ENCODE measurements around the gene MEST.

The MEST gene

DNA sequence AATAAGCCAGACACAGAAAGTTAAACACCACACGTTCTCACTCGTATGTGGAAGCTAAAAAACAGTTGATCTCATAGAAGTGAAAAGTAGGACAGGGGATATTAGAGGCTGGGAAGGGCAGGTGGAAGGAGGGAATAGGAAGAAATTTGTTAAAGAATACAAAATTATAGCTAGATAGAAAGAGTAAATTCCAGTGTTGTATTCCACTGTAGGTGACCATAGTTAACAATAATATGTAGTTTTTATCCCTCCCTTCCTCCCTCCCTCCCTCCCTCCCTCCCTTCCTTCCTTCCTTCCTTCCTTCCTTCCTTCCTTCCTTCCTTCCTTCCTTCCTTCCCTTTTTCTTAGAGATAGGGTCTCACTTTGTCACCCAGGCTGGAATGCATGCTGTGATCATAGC lies 19.9 kb upstream of the MEST start:
- Histone ChIP-seq H3K36me3 (ENCODE audit: insufficient read depth, low read length) (no peaks in the 10 kb centered on the region), H3K4me3 (ENCODE audit: low read length) (no peak overlapping the region), H3K4me1 (ENCODE audit: insufficient read depth, low read length) (peaks cover 19% of the 10 kb centered on the region), H3K9me3 (ENCODE audit: low read length) (no peaks in the 10 kb centered on the region), H2AFZ (ENCODE audit: low read depth, low read length) (no peak overlapping the region), H3K27me3 (ENCODE audit: insufficient read depth, low read length) (no peaks in the 10 kb centered on the region)

DNA sequence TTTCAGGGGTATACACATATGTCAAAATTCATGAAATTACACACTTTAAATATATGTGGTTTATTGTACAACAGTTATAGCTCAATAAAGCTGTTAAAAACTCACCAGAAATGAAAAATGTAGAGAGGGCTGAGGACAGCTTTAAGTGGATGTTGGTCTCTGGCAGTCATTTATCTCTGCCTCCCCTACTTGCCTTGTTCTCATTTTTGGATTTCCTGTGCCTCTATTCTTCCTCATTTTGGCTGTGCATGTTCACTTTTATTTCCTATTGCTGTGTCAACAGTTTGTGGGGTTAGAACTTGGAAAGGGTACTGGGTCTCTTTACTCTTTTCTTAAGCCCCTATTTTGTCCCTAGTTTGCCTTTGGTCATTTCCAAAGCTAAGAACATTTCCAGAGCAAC lies 18.6 kb upstream of the MEST start:
- no peaks in the 10 kb centered on the region for H3K36me3 ChIP-seq (ENCODE audit: insufficient read depth, low read length)
- no peak overlapping the region for H2AFZ ChIP-seq (ENCODE audit: low read depth, low read length)
- H3K27me3 ChIP-seq (ENCODE audit: insufficient read depth, low read length): no peaks in the 10 kb centered on the region
- H3K9me3 ChIP-seq (ENCODE audit: low read length): peaks cover 2% of the 10 kb centered on the region
- H3K4me1 ChIP-seq (ENCODE audit: insufficient read depth, low read length): peaks cover 19% of the 10 kb centered on the region
- no peak overlapping the region for H3K4me3 ChIP-seq (ENCODE audit: low read length)

DNA sequence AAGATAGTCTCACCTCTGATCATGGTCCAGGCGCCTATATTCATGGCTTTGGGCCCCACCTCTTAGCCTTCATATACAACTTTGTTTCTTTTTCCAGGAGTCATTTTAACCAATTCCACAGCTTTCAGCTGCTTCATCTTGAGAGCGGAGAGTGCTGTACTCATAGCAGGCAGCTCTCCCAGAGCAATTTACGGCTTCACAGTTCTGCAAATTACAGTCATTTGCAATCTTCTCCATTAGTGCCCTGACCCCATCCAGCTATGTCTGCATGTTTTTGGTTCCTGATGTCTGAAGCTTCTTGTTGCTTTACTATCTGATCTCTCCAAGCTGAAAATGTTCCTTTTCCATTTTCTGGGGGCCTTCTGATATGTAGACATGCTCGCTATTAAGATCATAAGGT lies 18.0 kb upstream of the MEST start:
- Histone ChIP-seq H3K27me3 (ENCODE audit: insufficient read depth, low read length) (no peaks in the 10 kb centered on the region), H3K4me3 (ENCODE audit: low read length) (no peak overlapping the region), H2AFZ (ENCODE audit: low read depth, low read length) (no peak overlapping the region), H3K4me1 (ENCODE audit: insufficient read depth, low read length) (peaks cover 19% of the 10 kb centered on the region), H3K36me3 (ENCODE audit: insufficient read depth, low read length) (no peaks in the 10 kb centered on the region), H3K9me3 (ENCODE audit: low read length) (peaks cover 2% of the 10 kb centered on the region)

DNA sequence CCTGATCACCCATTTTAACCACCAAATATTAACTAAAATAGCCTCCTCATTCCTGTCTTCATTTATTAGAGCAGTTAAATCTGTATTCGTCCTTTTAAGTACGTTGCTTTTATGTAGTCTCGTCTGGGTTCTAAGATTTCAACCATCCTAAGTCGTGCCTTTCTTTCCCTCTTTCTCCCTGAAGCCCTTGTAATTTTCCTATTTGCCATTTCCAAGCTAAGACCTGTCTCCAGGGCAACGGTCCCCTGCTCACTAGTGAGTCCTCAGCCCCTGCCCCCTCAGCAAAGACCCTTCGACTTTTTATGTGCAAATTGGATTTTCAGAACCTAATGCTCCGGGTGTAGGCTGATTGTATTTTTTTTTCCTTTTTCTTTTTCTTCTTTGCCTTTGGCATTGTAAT lies 16.1 kb upstream of the MEST start:
- H3K4me1 ChIP-seq (ENCODE audit: insufficient read depth, low read length): peaks cover 19% of the 10 kb centered on the region
- peak overlapping the region; percentile 29 for H3K4me3 ChIP-seq (ENCODE audit: low read length)
- H3K27me3 ChIP-seq (ENCODE audit: insufficient read depth, low read length): no peaks in the 10 kb centered on the region
- peak overlapping the region; percentile 96 for H2AFZ ChIP-seq (ENCODE audit: low read depth, low read length)
- no peaks in the 10 kb centered on the region for H3K36me3 ChIP-seq (ENCODE audit: insufficient read depth, low read length)
- peaks cover 2% of the 10 kb centered on the region for H3K9me3 ChIP-seq (ENCODE audit: low read length)

DNA sequence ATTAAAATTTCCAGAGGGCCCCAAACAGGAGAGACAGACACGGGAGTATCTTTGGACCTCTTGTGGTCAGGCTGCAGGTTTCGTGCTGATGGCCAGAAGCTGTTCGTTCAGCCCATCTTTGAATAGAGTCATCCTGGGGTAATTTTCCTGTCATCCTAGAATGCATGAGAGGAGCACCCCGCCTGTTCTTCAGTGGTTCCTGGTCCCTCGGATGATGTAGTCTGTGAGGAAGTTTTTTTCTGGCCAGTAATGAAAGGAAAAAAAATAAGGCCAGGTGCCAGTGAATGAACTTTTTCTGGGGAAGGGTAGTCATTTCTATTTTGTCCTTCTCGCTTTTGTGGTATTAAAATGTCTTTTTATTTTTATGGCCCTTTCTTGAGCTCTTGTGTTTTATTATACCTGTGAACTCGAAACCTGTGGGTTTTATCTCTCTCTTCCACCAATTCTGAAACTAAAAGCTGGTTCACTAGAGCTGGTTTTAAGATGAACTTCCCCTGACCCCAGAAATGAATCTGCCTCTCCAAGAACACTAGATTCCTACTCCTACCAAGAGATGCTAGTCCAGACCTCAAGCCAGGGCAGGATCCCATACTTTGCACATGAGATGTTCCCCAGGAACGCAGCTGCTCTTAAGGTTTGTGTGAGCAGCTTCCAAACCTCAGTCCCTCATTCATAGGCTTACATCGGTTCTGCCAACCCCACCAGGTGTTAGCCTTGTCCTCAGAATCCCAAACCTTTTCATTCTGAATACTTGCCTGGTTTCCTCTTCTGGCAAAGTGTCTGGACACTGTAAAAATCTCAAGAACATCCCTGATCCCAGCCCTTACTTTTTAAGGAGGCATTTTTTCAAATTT lies 15.4 kb upstream of the MEST start:
- peak overlapping the region; percentile 29 for H3K4me3 ChIP-seq (ENCODE audit: low read length)

DNA sequence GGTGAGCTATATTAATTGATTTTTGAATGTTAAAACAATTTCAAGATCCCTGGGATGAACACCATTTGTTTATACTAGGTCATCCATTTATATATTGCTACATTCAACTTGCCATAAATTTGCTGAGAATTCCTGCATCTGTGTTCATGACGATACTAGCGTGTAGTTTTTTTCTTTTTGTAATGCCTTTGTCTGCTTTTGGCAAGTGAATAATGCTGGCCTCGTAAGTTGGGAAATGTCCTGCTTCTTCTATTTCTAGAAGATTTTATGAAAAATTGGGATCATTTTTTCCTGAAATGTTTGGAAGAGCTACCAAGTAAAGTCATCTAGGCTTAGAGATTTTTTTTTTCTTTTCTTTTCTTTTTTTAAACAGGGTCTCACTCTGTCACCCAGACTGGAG lies 12.9 kb upstream of the MEST start:
- H3K27me3 ChIP-seq (ENCODE audit: insufficient read depth, low read length): no peaks in the 10 kb centered on the region
- H3K36me3 ChIP-seq (ENCODE audit: insufficient read depth, low read length): no peaks in the 10 kb centered on the region
- peaks cover 19% of the 10 kb centered on the region for H3K4me1 ChIP-seq (ENCODE audit: insufficient read depth, low read length)
- no peak overlapping the region for H3K4me3 ChIP-seq (ENCODE audit: low read length)
- H2AFZ ChIP-seq (ENCODE audit: low read depth, low read length): no peak overlapping the region
- H3K9me3 ChIP-seq (ENCODE audit: low read length): peaks cover 2% of the 10 kb centered on the region

More for the DNA sequence above, 15.4 kb upstream of the MEST start:
- Histone ChIP-seq H2AFZ (ENCODE audit: low read depth, low read length) (peak overlapping the region; percentile 96), H3K27me3 (ENCODE audit: insufficient read depth, low read length) (no peaks in the 10 kb centered on the region), H3K9me3 (ENCODE audit: low read length) (peaks cover 2% of the 10 kb centered on the region), H3K4me1 (ENCODE audit: insufficient read depth, low read length) (peaks cover 19% of the 10 kb centered on the region), H3K36me3 (ENCODE audit: insufficient read depth, low read length) (no peaks in the 10 kb centered on the region)

DNA sequence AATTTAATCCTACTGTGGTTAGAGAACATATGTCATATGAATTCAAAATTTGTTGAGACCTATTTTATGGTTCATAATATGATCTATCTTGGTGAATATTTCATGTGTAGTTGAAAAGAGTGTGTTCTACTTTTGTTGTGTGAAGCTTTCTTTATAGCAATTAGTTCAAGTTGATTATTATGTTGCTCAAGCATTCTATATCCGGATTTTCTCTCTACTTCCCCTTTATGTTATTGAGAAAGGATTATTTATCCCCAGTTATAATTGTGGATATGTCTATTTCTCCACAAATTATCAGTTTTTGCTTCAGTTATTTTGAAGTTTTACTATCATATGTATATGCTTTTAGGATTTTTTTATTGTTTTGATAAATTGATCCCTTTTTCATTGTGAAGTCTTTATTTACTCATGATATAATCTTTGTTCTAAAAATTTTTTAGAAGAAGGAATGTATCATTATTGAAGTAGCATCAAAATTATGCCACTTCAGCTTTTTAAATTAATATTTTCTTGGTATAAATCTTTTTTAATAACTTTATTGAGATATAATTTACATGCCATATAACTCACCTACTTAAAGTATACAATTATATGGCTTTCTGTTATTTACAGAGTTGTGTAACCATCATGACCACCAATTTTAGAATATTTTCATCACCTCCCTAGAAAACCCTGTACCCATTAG lies 12.0 kb upstream of the MEST start:
- Histone ChIP-seq H3K9me3 (ENCODE audit: low read length) (peaks cover 2% of the 10 kb centered on the region), H3K36me3 (ENCODE audit: insufficient read depth, low read length) (no peaks in the 10 kb centered on the region), H3K4me1 (ENCODE audit: insufficient read depth, low read length) (peaks cover 19% of the 10 kb centered on the region), H3K27me3 (ENCODE audit: insufficient read depth, low read length) (no peaks in the 10 kb centered on the region), H2AFZ (ENCODE audit: low read depth, low read length) (no peak overlapping the region), H3K4me3 (ENCODE audit: low read length) (no peak overlapping the region)

DNA sequence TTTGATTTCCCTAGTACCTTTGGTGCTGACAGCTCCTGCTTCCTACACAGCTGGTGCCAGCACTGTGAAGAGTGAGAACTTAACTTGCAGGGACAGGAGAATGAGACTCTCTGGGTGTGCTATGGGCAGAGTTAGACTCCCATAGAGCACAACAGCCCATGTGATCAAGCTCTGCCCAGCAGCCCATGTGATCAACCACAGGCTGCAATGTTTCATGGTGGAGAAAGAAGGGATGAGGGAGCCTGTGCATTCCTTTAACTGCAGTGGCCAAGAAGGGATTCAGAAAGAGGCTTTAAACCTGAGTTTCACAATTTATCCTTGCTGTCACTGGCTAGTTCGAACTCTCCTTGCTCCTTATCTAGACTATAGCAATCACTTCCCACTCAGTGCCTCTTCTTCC lies 10.0 kb upstream of the MEST start:
- Histone ChIP-seq H3K4me1 (ENCODE audit: insufficient read depth, low read length) (peaks cover under 1% of the 10 kb centered on the region), H3K4me3 (ENCODE audit: low read length) (no peak overlapping the region), H3K27me3 (ENCODE audit: insufficient read depth, low read length) (no peaks in the 10 kb centered on the region), H2AFZ (ENCODE audit: low read depth, low read length) (no peak overlapping the region), H3K9me3 (ENCODE audit: low read length) (peaks cover 2% of the 10 kb centered on the region), H3K36me3 (ENCODE audit: insufficient read depth, low read length) (no peaks in the 10 kb centered on the region)

DNA sequence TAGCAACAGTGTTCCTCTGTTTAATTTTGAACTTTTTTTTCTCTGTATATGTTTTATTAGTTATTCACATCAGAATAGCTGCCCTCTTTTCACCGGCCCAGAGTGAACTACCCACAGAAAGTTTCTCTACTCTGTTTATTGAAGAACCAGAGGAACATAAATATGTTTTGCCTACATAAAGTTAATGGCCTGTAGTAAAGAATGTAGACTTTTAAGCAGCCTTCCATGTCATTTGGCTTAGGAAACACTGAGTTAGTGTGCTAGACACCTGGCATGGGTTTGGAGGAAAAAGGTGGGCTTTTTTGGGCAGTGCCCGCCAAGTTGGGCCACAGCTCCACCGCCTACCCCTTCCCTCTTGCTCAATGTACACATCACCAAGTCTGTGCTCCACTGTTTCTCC lies 8.9 kb upstream of the MEST start:
- no peaks in the 10 kb centered on the region for H3K9me3 ChIP-seq (ENCODE audit: low read length)
- H3K4me1 ChIP-seq (ENCODE audit: insufficient read depth, low read length): no peaks in the 10 kb centered on the region
- no peak overlapping the region for H2AFZ ChIP-seq (ENCODE audit: low read depth, low read length)
- H3K4me3 ChIP-seq (ENCODE audit: low read length): no peak overlapping the region
- no peaks in the 10 kb centered on the region for H3K27me3 ChIP-seq (ENCODE audit: insufficient read depth, low read length)
- no peaks in the 10 kb centered on the region for H3K36me3 ChIP-seq (ENCODE audit: insufficient read depth, low read length)

DNA sequence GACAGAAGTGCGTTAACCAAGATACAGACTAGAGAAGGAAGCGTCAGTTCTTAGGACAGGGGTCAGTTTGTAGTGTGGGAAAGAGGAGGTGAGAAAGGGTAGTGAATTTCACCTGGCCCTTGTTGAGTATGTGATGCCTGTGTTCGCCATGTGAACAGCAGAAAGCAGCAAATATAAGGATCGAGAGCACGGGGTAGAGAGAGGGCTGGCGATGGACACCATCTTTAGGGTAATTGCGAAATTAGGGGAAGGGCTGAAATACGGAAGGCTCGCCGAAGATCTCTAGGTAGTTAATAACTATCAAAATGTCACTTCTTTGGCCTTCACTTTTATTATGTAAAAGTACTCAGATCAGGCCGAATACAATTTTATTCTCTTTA lies 6.2 kb upstream of the MEST start:
- Histone ChIP-seq H3K9me3 (ENCODE audit: low read length) (no peaks in the 10 kb centered on the region), H2AFZ (ENCODE audit: low read depth, low read length) (no peak overlapping the region), H3K4me3 (ENCODE audit: low read length) (no peak overlapping the region), H3K27me3 (ENCODE audit: insufficient read depth, low read length) (no peaks in the 10 kb centered on the region), H3K36me3 (ENCODE audit: insufficient read depth, low read length) (no peaks in the 10 kb centered on the region), H3K4me1 (ENCODE audit: insufficient read depth, low read length) (peaks cover 6% of the 10 kb centered on the region)

DNA sequence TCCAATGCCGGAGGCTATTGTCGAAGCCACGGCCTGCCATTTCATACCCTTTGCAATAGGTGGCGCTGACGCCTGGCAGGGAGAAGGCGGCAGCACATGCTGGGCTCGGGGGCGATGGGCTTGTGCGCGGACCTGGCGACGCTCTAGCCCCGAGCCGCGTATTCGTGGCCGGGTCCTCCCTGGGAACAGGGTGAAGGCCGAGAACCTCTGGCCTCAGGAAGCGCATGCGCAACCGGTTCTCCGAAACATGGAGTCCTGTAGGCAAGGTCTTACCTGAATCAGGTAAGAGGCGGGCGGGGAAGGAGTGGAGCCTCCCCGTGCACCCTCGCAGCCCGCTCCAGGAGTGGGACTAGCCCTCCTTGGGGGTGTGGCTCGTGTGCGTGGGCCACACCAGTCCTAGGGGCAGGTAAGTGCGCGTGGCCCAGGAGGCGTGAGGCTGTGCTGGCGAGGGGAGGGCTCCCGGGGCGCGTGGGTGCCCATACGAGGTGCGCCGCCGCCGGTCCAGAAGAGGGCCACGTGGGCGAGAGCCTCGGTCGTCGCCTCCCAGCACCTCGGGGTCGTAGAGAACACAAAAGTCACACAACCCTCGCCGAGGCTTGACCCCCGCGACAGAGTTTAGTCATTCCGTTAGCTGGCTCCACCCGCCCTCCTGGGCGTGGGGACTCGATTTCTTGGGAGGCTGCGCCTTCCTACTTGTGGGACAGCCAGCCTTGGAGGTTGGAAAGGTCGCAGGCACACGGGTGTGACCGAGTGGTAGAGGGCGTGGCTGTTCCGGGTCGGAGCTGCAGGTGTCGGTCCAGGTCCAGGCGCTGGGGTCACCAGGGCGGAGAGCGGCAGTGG lies 5.6 kb upstream of the MEST start:
- Histone ChIP-seq H3K9me3 (ENCODE audit: low read length) (no peaks in the 10 kb centered on the region), H3K4me1 (ENCODE audit: insufficient read depth, low read length) (peaks cover 6% of the 10 kb centered on the region), H3K4me3 (ENCODE audit: low read length) (no peak overlapping the region), H3K27me3 (ENCODE audit: insufficient read depth, low read length) (no peaks in the 10 kb centered on the region), H3K36me3 (ENCODE audit: insufficient read depth, low read length) (no peaks in the 10 kb centered on the region), H2AFZ (ENCODE audit: low read depth, low read length) (no peak overlapping the region)

DNA sequence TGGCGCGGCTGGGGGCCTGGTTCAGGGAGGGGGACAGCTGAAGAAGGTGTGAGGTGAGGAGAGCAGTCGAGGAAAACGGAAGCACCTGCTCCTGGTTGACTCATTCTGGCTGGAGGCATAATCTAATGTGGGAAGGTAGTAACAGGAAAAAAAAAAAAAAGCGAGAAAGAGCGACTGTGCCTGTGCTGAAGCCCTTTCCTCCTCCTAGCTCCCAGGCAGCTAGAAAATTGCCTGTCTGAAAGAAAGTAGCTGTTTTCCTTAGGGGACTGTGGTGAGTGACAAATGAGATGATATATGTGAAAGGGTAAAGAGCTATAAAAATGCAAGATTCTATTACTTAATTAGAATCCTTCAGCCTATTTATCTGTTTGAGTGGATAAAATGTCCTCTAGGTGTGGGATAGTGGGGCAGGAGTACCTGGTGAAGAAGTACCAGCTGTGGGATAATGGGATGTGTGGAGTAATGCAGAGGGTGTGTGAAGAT lies 4.9 kb upstream of the MEST start:
- Histone ChIP-seq H3K4me1 (ENCODE audit: insufficient read depth, low read length) (peaks cover 6% of the 10 kb centered on the region), H3K27me3 (ENCODE audit: insufficient read depth, low read length) (no peaks in the 10 kb centered on the region), H2AFZ (ENCODE audit: low read depth, low read length) (no peak overlapping the region), H3K36me3 (ENCODE audit: insufficient read depth, low read length) (no peaks in the 10 kb centered on the region), H3K9me3 (ENCODE audit: low read length) (no peaks in the 10 kb centered on the region), H3K4me3 (ENCODE audit: low read length) (no peak overlapping the region)

All from neuron (in vitro differentiated cells).